HL-60 (cell line): Measurements from ENCODE around the gene FAU.

Experiments used
- CTCF ChIP-seq: IDR thresholded peaks from one replicate; pipeline ENCODE4 v1.5.1; 2011; ENCODE audit warnings: low read length, control low read depth, inconsistent platforms; ENCODE audit not compliant: insufficient read depth
- GABPA ChIP-seq: IDR thresholded peaks from 2 replicates; pipeline ENCODE4 v1.6.1; 2012; ENCODE audit warnings: low read depth
- POLR2AphosphoS5 ChIP-seq: IDR thresholded peaks from 2 replicates; pipeline ENCODE4 v1.6.1; 2012; ENCODE audit warnings: low read depth
- REST ChIP-seq: IDR thresholded peaks from 2 replicates; pipeline ENCODE4 v1.6.1; 2012; ENCODE audit warnings: low read depth; ENCODE audit not compliant: insufficient replicate concordance

DNA sequence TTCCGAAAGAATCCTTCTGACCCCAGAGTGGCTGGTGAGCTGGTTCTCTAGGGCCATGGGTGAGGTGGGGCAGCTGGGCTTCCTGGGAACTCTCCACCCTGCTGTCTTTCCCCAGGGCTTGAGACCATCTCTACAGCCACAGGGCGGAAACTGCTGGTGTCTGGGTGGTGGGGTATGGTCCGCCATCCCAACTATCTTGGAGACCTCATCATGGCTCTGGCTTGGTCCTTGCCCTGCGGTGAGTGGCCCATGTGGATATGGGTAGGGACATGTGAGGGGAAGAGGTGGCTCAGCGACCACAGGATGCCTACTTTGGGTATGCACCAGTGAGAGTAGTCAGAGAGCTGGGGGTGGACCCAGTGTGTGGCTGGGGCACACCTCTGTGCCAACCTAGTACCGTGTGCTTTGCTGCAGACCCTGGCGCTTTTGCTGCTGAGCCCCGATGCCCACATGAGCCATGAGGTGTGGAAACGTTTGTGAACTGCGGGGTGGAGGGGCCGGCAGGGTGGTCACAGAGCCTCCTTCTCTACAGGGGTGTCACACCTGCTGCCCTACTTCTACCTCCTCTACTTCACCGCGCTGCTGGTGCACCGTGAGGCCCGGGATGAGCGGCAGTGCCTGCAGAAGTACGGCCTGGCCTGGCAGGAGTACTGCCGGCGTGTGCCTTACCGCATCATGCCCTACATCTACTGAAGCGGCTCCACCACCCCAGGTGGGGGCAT lies 6.4 kb downstream of the FAU start:
- no peak for TF ChIP-seq POLR2AphosphoS5
- no peak for TF ChIP-seq CTCF
- no peak for TF ChIP-seq REST
- TF ChIP-seq GABPA = no peak
